Liver (tissue), 9 donors: ENCODE measurements around the gene LIPC. TPM values are rescaled to one million over a fixed set of nuclear protein-coding genes. Genes with fewer than 3 reads are reported as not detected.

ENCODE experiments used
- DNase-seq: peaks from one replicate; pipeline ENCODE4 v3.0.0-alpha.2; 2017; ENCODE audit warnings: low spot score
- H3K27ac ChIP-seq, 2 donors: one replicate each; pipeline ENCODE4 v1.7.0; 2013; ENCODE audit warnings: inconsistent platforms in 2 of 2, low read length in 2 of 2, control low read depth in 1 of 2, low read depth in 1 of 2, mild to moderate bottlenecking in 1 of 2
- H3K27me3 ChIP-seq, 4 donors: one replicate each; pipeline versions ENCODE4 v1.6.1 to v1.7.0; 2013; ENCODE audit warnings: low read length in 3 of 4, inconsistent platforms in 1 of 4, mild to moderate bottlenecking in 1 of 4, moderate library complexity in 1 of 4; ENCODE audit not compliant: control insufficient read depth in 4 of 4, insufficient read depth in 4 of 4
- H3K36me3 ChIP-seq, 4 donors: one replicate each; pipeline versions ENCODE4 v1.6.1 to v1.7.0; 2013; ENCODE audit warnings: low read length in 3 of 4, mild to moderate bottlenecking in 3 of 4, low read depth in 1 of 4, moderate library complexity in 1 of 4; ENCODE audit not compliant: control insufficient read depth in 4 of 4, insufficient read depth in 3 of 4
- H3K4me1 ChIP-seq, 4 donors: one replicate each; pipeline versions ENCODE4 v1.6.1 to v1.7.0; 2013; ENCODE audit warnings: low read length in 3 of 4, mild to moderate bottlenecking in 3 of 4, moderate library complexity in 1 of 4; ENCODE audit not compliant: control insufficient read depth in 4 of 4, insufficient read depth in 4 of 4
- H3K4me3 ChIP-seq, 3 donors: one replicate each; pipeline versions ENCODE4 v1.6.1 to v1.7.0; 2013; ENCODE audit warnings: low read length in 3 of 3, control low read depth in 1 of 3, low read depth in 1 of 3, mild to moderate bottlenecking in 1 of 3
- H3K9ac ChIP-seq, 2 donors: one replicate each; pipeline ENCODE4 v1.7.0; 2013; ENCODE audit warnings: low read length in 2 of 2, mild to moderate bottlenecking in 2 of 2, moderate library complexity in 2 of 2, control low read depth in 1 of 2, low read depth in 1 of 2
- H3K9me3 ChIP-seq, 4 donors: one replicate each; pipeline versions ENCODE4 v1.6.1 to v1.7.0; 2013; ENCODE audit warnings: low read length in 3 of 4; ENCODE audit not compliant: control insufficient read depth in 4 of 4
- ATF3 ChIP-seq: IDR thresholded peaks from 2 replicates; pipeline ENCODE4 v1.6.1; 2016; ENCODE audit warnings: antibody characterized with exemption
- CTCF ChIP-seq: fragments of 150-350 bp; IDR thresholded peaks from 2 replicates; pipeline ENCODE4 v1.5.1; 2017; ENCODE audit warnings: improper control_type of control experiment, low read depth, low read length; ENCODE audit not compliant: missing input control
- EGR1 ChIP-seq, 2 donors: IDR thresholded peaks; 2 replicates each; pipeline ENCODE4 v1.6.1; 2016 to 2018; ENCODE audit warnings: antibody characterized with exemption in 2 of 2, low read depth in 2 of 2
- FOXA1 ChIP-seq: IDR thresholded peaks from 2 replicates; pipeline ENCODE4 v1.6.1; 2016; ENCODE audit warnings: antibody characterized with exemption
- FOXA2 ChIP-seq: IDR thresholded peaks from 2 replicates; pipeline ENCODE4 v1.6.1; 2016; ENCODE audit warnings: antibody characterized with exemption
- GABPA ChIP-seq, 2 donors: IDR thresholded peaks in 1 of 2; conservative IDR thresholded peaks in 1 of 2; 2 replicates each; pipeline ENCODE4 v1.6.1; 2016; ENCODE audit warnings: antibody characterized with exemption in 2 of 2, mild to moderate bottlenecking in 1 of 2, moderate library complexity in 1 of 2
- HNF4A ChIP-seq, 2 donors: conservative IDR thresholded peaks; 2 replicates each; pipeline ENCODE4 v1.6.1; 2016; ENCODE audit warnings: antibody characterized with exemption in 2 of 2, mild to moderate bottlenecking in 2 of 2
- HNF4G ChIP-seq: IDR thresholded peaks from 2 replicates; pipeline ENCODE4 v1.6.1; 2016; ENCODE audit warnings: antibody characterized with exemption
- JUND ChIP-seq, 2 donors: IDR thresholded peaks; 2 replicates each; pipeline ENCODE4 v1.6.1; 2016; ENCODE audit warnings: antibody characterized with exemption in 2 of 2
- MAX ChIP-seq: IDR thresholded peaks from 2 replicates; pipeline ENCODE4 v1.6.1; 2016; ENCODE audit warnings: antibody characterized with exemption
- NR2F2 ChIP-seq: IDR thresholded peaks from 2 replicates; pipeline ENCODE4 v1.6.1; 2016; ENCODE audit warnings: antibody characterized with exemption
- RAD21 ChIP-seq, 2 donors: IDR thresholded peaks; 2 replicates each; pipeline ENCODE4 v1.6.1; 2016; ENCODE audit warnings: antibody characterized with exemption in 2 of 2, mild to moderate bottlenecking in 2 of 2
- REST ChIP-seq: IDR thresholded peaks from 2 replicates; pipeline ENCODE4 v1.6.1; 2016; ENCODE audit warnings: antibody characterized with exemption, mild to moderate bottlenecking
- RXRA ChIP-seq, 2 donors: IDR thresholded peaks; 2 replicates each; pipeline ENCODE4 v1.6.1; 2017 to 2018; ENCODE audit warnings: antibody characterized with exemption in 2 of 2, mild to moderate bottlenecking in 1 of 2
- SP1 ChIP-seq: IDR thresholded peaks from 2 replicates; pipeline ENCODE4 v1.6.1; 2018; ENCODE audit warnings: antibody characterized with exemption, mild to moderate bottlenecking
- TAF1 ChIP-seq: conservative IDR thresholded peaks from 2 replicates; pipeline ENCODE4 v1.6.1; 2016; ENCODE audit warnings: antibody characterized with exemption, mild to moderate bottlenecking
- YY1 ChIP-seq: IDR thresholded peaks from 2 replicates; pipeline ENCODE4 v1.6.1; 2016; ENCODE audit warnings: antibody characterized with exemption, mild to moderate bottlenecking
- ZBTB33 ChIP-seq: IDR thresholded peaks from 2 replicates; pipeline ENCODE4 v1.6.1; 2016; ENCODE audit warnings: antibody characterized with exemption
- WGBS: extraction: QIAGEN DNeasy Blood & Tissue Kit; methylation state at CpG from one replicate; pipeline ENCODE4 v1.1.7; 2013; 5-methylcytosine and 5-hydroxymethylcytosine counted together
- polyA plus RNA-seq, 2 donors: library from polyadenylated mRNA; stranded (reverse) in 1 of 2; unstranded in 1 of 2; fragments of 200-250 nt in 1 of 2; fragments of >200 nt in 1 of 2; fragmentation: Nextera tagmentation in 1 of 2; extraction: Ambion mirVana in 1 of 2; gene quantifications; one replicate each; pipeline versions ENCODE4 v1.2.1 to v1.2.3, GENCODE V29; 2013 to 2015
- total RNA-seq, 2 donors: library from RNA; depleted of rRNA; stranded (reverse); fragments of >200 nt; gene quantifications; one replicate each; pipeline ENCODE4 v1.2.3, GENCODE V29; 2014
- donor health status: healthy.
- donor health status: healthy.
- donor health status: healthy.
- donor health status: healthy.
- donor health status: healthy.

The LIPC gene
- total and polyA plus RNA-seq, 4 donors = 60.1 to 268 (median 131) TPM

- TF ChIP-seq REST (no peak), FOXA2 (no peak), YY1 (no peak), TAF1 (no peak), RAD21 (IDR thresholded peaks at IDR 0.05) (no peak), SP1 (no peak), EGR1 (IDR thresholded peaks at IDR 0.05; ENCODE audit: low read depth in 2 of 2) (no peak), ZBTB33 (no peak), RXRA (IDR thresholded peaks at IDR 0.05) (no peak), JUND (IDR thresholded peaks at IDR 0.05) (no peak), FOXA1 (no peak), HNF4A (conservative IDR thresholded peaks at IDR 0.05) (no peak), GABPA (IDR thresholded peaks at IDR 0.05 in 1 of 2, conservative IDR thresholded peaks at IDR 0.05 in 1 of 2) (no peak), NR2F2 (no peak), MAX (no peak), ATF3 (no peak), CTCF (no peak), HNF4G (no peak)
- 86% methylated on average over 10 of the region's 10 CpGs for WGBS
- peaks cover 16 to 62% (median 37%) of the 10 kb centered on the region in 4 donors for H3K4me1 ChIP-seq
- no peaks in the 10 kb centered on the region for H3K9me3 ChIP-seq
- no peak for DNase-seq
- H3K27ac ChIP-seq = peak overlapping the region; percentile 2 to 14
- H3K27me3 ChIP-seq = no peaks in the 10 kb centered on the region
- no peak overlapping the region for H3K4me3 ChIP-seq
- H3K36me3 ChIP-seq = no peaks in the 10 kb centered on the region
- H3K9ac ChIP-seq = no peak overlapping the region
Observed at GRCh38 chr15:58462973-58463663, 31.3 kb downstream of the LIPC start.
